ACHN (cell line): ENCODE measurements around the gene BCO1.

Source experiments
- DNase-seq: peaks from one replicate; pipeline ENCODE4 v3.0.0-alpha.2; 2015
- in situ Hi-C: cut with HindIII; loops from 2 replicates; pipeline ENCODE4 v1.10.0; 2017; ENCODE audit warnings: low sequenced_read_pairs, low pct_ligation_motif_present, low pct_unique_long_range_greater_than_20kb

Gene BCO1

GRCh38 chr16:81265658-81266451, 27.4 kb downstream of the BCO1 start:
- DNase-seq: no peak
- in situ Hi-C loops: no loop called here

DNA sequence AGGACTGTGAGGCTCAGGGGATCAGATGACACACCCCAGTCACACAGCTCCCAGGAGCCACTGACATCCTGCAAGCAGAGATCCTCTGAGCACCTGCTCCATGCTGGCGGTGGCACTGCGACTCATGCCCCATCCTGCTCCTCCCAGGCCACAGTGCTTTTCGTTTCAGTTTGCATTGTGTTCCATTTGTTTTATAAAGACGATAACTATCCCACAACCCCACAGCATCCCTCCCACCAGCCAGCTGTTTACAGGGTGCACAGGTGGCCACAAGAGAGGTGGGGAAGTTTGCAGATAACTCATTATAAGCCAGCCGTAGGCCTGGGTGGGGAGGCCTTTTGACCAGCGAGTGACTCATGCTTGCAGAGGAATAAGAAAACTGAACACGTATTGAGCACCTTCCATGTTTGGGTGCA, 28.2 kb downstream of the BCO1 start:
- in situ Hi-C loops: no loop called here
- DNase-seq: peak; percentile 24

- no peak for DNase-seq
- in situ Hi-C loops: no loop called here
Measured at GRCh38 chr16:81268509-81268908, 30.0 kb downstream of the BCO1 start.

GRCh38 chr16:81273223-81273950, 34.9 kb downstream of the BCO1 start:
- in situ Hi-C loops: no loop called here
- DNase-seq: no peak

- no peak for DNase-seq
- in situ Hi-C loops: no loop called here
Measured at GRCh38 chr16:81275064-81275532, 36.6 kb downstream of the BCO1 start.

- no peak for DNase-seq
- in situ Hi-C loops: no loop called here
Measured at GRCh38 chr16:81275795-81276194, 37.3 kb downstream of the BCO1 start.

GRCh38 chr16:81276323-81276722, 37.8 kb downstream of the BCO1 start:
- in situ Hi-C loops: no loop called here
- no peak for DNase-seq

GRCh38 chr16:81277541-81278080, 39.1 kb downstream of the BCO1 start:
- in situ Hi-C loops: no loop called here
- DNase-seq: no peak

DNA sequence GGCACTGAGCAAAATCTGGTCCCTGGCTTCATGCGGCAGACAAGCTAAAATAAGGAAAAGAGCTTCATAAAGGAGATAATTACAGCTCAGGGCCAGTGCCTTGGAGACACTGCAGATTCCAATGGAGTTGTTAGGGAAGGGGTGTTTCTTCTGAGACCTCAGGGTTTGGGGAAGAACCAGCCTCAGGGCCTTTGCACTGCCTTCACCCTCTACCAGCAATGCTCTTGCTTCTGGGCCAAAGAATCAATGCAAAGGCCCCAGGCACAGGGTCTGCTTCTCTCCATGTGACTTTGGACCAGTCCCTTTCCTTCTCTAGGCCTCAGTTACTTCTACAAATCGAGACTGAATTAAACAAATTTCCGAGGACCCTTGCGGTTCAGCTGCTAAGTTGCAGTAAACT, 40.0 kb downstream of the BCO1 start:
- no peak for DNase-seq
- in situ Hi-C loops: no loop called here

- no peak for DNase-seq
Measured at GRCh38 chr16:81279392-81279791, 40.9 kb downstream of the BCO1 start.

GRCh38 chr16:81280393-81280792, 41.9 kb downstream of the BCO1 start:
- in situ Hi-C loops: no loop called here
- DNase-seq: no peak

More at GRCh38 chr16:81279392-81279791, 40.9 kb downstream of the BCO1 start:
- in situ Hi-C loops: no loop called here

DNA sequence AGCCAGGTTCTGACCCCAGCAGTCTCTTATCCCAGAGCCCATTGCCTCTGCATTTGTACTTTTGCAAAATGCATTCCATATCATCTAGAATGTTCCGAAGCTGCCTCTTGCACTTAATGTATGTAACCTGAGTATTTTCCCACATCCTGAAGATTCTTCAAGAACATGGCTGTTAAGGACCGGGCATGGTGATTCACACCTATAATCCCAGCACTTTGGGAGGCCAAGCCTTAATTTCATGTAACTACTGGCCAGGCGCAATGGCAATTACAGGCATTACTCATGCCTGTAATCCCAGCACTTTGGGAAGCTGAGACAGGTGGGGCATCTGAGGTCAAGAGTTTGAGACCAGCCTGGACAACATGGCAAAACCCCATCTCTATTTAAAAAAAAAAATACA, 44.6 kb downstream of the BCO1 start:
- in situ Hi-C loops: no loop called here

GRCh38 chr16:81284995-81285600, 46.6 kb downstream of the BCO1 start:
- in situ Hi-C loops: no loop called here
- DNase-seq: no peak

More for the DNA sequence above, 44.6 kb downstream of the BCO1 start:
- no peak for DNase-seq

DNA sequence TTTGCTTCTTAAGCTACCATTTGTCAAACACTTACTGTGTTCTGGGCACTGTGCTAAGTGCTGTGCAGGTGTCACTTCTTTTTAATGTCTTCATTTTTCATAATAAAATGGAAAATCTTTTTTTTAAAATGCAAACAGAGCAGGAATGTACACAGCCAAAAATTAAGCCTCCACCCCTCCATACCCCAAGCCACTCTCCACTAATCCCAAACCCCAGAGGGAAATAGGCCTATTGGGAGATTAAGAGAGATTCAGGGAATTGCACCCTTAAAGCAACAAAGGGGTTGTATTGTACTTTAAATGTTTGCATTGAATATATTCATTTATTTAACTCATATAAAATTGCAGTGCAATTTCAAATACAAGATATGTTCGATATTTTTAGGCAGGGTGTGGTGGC, 47.7 kb downstream of the BCO1 start:
- in situ Hi-C loops: no loop called here
- DNase-seq: no peak

DNA sequence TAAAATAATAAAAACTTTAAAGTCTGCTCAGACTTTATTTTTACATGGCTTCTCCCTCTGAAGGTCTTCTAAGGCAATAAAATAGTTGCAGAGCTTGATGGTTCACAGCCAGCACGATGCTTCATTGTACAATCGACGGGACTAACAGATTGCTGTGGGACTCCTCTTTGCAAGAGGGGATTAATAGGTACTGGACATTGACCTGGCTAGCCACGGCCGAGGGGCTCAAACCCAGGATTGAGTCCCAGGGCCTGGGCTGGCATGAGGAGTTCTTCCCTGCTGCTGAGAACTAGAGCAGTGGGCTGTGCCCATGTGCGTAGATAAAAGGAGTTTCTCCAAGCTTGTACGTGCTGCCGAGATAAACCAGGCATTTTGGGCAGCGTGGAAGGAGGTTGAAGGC, 52.6 kb downstream of the BCO1 start:
- in situ Hi-C loops: no loop called here
- no peak for DNase-seq

DNA sequence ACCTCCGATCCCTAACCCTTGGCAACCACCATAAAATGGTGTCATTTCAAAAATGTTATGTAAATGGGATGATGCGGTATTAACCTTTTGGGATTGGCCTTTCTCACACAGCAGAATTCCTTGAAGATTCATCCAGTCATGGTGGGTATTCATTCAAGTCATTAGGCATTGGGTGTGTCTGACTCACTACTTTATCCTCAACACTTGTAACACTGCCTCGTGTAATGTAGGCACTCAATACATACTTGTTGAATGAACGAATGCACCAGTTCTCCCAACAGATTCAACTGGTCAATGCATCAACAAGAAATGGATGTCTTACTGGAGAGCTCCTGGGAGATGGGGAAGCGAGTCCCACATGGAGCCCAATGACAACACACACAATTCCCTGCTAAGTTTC, 54.4 kb downstream of the BCO1 start:
- no peak for DNase-seq
- in situ Hi-C loops: no loop called here

DNA sequence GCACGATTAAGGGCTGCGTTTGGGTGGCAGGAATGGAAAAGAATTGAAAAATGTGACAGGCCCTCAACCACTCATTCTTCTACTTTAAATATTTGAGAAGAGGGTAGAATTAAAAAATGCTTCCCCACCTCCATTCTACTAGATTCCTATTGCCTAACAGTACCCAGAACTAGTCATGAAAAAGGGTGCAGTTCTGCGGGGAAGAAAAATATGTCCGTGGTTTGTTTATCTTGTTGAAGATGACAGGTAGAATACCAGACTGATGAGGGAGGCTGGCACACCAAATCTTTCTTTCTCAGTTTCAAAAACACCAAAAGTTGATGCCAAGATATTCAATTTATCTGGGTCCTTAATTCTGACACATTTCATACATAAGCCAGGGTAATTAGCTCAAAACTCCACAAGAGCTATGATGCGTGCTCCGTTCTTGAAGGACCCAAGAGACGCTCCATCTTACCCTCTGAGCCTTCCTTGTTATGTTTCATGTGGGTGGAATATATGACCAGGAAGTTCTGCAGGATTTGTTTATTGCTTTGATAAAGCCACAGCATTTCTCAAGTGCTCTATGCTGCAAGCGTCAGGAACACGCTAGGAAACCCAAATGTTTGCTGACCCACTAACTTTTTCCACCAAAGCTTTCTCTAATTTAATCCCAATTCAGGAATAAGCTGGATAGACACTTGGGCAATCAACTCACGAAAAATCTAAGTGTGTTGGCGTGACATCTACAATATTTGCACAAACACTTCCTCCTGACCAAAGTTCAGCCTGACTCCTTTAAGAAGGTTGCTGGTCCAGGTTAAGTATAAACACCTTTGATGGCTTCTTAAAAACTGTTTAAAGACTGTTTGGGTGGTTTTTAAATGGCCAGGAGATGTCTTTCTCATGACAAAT, 55.7 kb downstream of the BCO1 start:
- in situ Hi-C loops: no loop called here

DNA sequence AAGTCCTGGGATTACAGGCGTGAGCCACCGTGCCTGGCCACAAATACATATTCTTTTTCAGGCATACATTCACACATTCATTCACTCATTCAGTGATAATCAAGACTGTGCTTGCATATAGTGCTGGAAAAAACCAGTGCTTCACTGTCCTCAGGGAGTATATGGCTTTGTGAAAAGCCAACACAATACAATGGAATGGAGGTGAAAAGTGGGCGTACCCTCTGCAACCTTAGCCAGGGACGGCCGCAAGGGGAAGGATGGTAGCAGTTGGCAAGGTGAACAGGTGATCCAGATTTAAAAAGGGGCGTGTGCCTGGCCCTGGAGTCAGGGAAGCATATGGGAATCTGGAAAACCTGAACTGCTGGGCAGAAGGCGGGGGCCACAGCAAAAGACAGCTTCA, 58.1 kb downstream of the BCO1 start:
- in situ Hi-C loops: no loop called here

More for the DNA sequence above, 55.7 kb downstream of the BCO1 start:
- DNase-seq: no peak

More for the DNA sequence above, 58.1 kb downstream of the BCO1 start:
- no peak for DNase-seq
